HG02852 (cell line): ENCODE data around the gene TENT5C.

Source experiments
- ATAC-seq: cut with Tn5 transposase; IDR thresholded peaks from one replicate; pipeline ENCODE4 v1.9.1; 2021; ENCODE audit warnings: mild to moderate bottlenecking, moderate library complexity; ENCODE audit not compliant: unreplicated experiment

TENT5C gene

GRCh38 chr1:117633423-117633822 is 27.6 kb downstream of the TENT5C start:
- ATAC-seq: no peak

- no peak for ATAC-seq
Observed at GRCh38 chr1:117633936-117634335, 28.1 kb downstream of the TENT5C start.

- no peak for ATAC-seq
Observed at GRCh38 chr1:117634631-117635030, 28.8 kb downstream of the TENT5C start.

- ATAC-seq: no peak
Observed at GRCh38 chr1:117635805-117636204, 30.0 kb downstream of the TENT5C start.

GRCh38 chr1:117636637-117637425 is 31.0 kb downstream of the TENT5C start:
- ATAC-seq: no peak

GRCh38 chr1:117638141-117638540 is 32.3 kb downstream of the TENT5C start:
- ATAC-seq: no peak

GRCh38 chr1:117638759-117639158 is 32.9 kb downstream of the TENT5C start:
- no peak for ATAC-seq

- no peak for ATAC-seq
Observed at GRCh38 chr1:117639741-117640140, 33.9 kb downstream of the TENT5C start.

- ATAC-seq: no peak
Observed at GRCh38 chr1:117641536-117641935, 35.7 kb downstream of the TENT5C start.

- ATAC-seq: peak; percentile 59
Observed at GRCh38 chr1:117642963-117643362, 37.1 kb downstream of the TENT5C start.

- no peak for ATAC-seq
Observed at GRCh38 chr1:117643601-117644000, 37.8 kb downstream of the TENT5C start.

- peak; percentile 83 for ATAC-seq
Observed at GRCh38 chr1:117644696-117645311, 39.0 kb downstream of the TENT5C start.

GRCh38 chr1:117645343-117645742 is 39.5 kb downstream of the TENT5C start:
- no peak for ATAC-seq

- no peak for ATAC-seq
Observed at GRCh38 chr1:117646007-117646811, 40.4 kb downstream of the TENT5C start.

GRCh38 chr1:117646956-117647355 is 41.1 kb downstream of the TENT5C start:
- no peak for ATAC-seq

- ATAC-seq: no peak
Observed at GRCh38 chr1:117648015-117648414, 42.2 kb downstream of the TENT5C start.

- no peak for ATAC-seq
Observed at GRCh38 chr1:117650840-117651568, 45.2 kb downstream of the TENT5C start.

GRCh38 chr1:117651616-117652015 is 45.8 kb downstream of the TENT5C start:
- ATAC-seq: no peak

GRCh38 chr1:117652421-117652820 is 46.6 kb downstream of the TENT5C start:
- no peak for ATAC-seq

- ATAC-seq: no peak
Observed at GRCh38 chr1:117653195-117653594, 47.3 kb downstream of the TENT5C start.
